GM21528 (cell line): ENCODE results near the gene RFTN2.
A peak's percentile ranks its signal among the peaks of the same experiment; 100 is the strongest.
"Not testable (repeated sequence)": the region's sequence is repeated elsewhere in the genome, so short reads cannot be mapped to it uniquely, and the experiment has no call there.

ENCODE experiments used
- ATAC-seq: cut with Tn5 transposase; IDR thresholded peaks from one replicate; pipeline ENCODE4 v1.9.1; 2021; ENCODE audit warnings: mild to moderate bottlenecking, moderate library complexity; ENCODE audit not compliant: unreplicated experiment, low FRiP score

Gene RFTN2

GRCh38 chr2:197613509-197613987 lies 61.8 kb downstream of the RFTN2 start:
- no peak for ATAC-seq

- ATAC-seq: peak; percentile 89
These were observed 69.2 kb downstream of the RFTN2 start for GRCh38 chr2:197606180-197606579.

GRCh38 chr2:197604117-197604860 lies 71.1 kb downstream of the RFTN2 start:
- ATAC-seq: no peak

DNA sequence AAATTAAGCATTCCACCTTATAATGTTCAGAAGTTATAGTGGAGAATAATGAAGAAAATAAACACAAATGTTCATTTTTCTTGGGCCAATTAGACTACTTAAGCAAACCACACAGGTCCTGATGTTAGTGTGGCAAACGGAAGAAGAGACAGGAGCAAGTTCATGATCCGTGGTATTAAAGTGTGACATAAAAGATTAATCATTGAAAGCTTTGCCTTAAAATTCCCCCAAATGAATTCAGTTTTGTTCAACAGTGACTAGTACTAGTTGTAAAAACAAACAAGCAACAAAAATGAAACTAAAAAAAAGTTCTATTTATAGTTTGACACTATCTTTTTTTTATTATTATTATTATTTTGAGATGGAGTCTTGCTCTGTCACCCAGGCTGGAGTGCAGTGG lies 73.7 kb downstream of the RFTN2 start:
- ATAC-seq: no peak

GRCh38 chr2:197600306-197600705 lies 75.1 kb downstream of the RFTN2 start:
- no peak for ATAC-seq

- ATAC-seq: peak; percentile 54
These were observed 76.0 kb downstream of the RFTN2 start for GRCh38 chr2:197599285-197599965.

DNA sequence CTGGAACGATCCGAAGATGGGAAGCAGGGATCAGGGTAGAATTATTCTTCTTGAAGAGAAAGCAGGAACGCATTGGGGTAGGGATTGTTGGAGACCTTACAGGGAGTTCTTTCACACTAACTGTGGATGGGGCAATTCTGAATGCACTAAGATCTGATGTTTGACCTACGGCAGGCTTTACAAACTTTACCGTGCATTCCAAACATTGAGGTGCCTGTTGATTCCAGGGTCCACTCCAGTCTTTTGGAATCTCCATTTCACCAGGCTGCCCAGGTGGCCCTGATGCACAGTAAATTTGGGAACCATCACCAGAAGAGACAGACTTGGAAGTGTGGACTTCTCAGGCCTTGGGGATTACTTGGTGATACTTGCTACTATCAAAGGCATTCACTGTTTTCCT lies 76.9 kb downstream of the RFTN2 start:
- ATAC-seq: no peak

DNA sequence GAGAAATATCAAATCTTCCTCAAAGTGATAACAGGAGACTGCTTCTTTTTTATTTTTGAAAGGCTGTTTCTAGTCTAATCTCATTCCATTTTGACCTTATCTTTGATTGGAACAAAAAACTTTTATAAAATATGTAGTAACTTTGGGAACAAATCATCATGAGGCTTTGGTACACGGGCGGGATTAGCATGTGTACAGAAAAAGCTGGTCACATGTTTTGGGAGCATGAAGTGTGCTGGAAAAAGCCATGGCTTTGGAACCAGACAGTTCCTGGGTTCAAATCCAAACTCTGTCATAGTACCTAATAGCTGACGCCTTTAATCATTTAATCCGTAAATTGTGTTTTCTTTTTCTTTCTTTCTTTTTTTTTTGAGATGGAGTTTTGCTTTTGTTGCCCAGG lies 78.2 kb downstream of the RFTN2 start:
- ATAC-seq: no peak

- no peak for ATAC-seq
These were observed 78.6 kb downstream of the RFTN2 start for GRCh38 chr2:197596766-197597165.

GRCh38 chr2:197591339-197592072 lies 83.9 kb downstream of the RFTN2 start:
- ATAC-seq: no peak

DNA sequence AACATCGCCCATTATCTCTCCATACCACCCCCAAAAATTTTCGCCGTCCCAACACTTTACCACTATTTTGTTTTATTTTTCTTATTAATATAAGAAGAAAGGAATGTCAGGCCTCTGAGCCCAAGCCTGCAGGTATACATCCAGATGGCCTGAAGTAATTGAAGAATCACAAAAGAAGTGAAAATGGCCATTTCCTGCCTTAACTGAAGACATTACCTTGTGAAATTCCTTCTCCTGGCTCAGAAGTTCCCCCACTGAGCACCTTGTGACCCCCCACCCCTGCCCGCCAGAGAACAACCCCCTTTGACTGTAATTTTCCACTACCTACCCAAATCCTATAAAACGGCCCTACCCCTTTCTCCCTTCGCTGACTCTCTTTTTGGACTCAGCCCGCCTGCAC lies 88.1 kb downstream of the RFTN2 start:
- not testable (repeated sequence) for ATAC-seq

DNA sequence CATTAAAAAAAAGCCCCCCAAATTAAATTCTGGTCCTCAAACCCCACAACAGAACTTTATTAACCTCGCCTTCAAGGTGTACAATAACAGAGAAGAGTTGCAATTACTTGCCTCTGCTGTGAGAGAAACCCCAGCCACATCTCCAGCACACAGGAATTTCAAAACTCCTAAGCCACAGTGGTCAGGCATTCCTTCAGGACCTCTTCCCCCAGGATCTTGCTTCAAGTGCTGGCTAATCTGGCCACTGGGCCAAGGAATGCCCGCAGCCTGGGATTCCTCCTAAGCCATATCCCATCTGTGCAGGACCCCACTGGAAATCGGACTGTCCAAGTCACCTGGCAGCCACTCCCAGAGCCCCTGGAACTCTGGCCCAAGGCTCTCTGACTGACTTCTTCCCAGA lies 95.2 kb downstream of the RFTN2 start:
- not testable (repeated sequence) for ATAC-seq

DNA sequence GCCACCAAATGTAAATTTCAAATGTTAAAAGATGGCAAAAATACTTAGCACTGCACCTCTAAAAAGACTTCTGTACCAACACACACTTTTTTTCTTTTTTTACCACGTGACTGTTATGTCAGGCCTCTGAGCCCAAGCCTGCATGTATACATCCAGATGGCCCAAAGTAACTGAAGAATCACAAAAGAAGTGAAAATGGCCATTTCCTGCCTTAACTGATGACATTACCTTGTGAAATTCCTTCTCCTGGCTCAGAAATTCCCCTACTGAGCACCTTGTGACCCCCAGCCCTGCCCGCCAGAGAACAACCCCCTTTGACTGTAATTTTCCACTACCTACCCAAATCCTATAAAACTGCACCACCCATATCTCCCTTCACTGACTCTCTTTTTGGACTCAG lies 97.1 kb downstream of the RFTN2 start:
- not testable (repeated sequence) for ATAC-seq

- ATAC-seq: no peak
These were observed 97.9 kb downstream of the RFTN2 start for GRCh38 chr2:197577446-197577845.

GRCh38 chr2:197576631-197577030 lies 98.8 kb downstream of the RFTN2 start:
- no peak for ATAC-seq

GRCh38 chr2:197575987-197576386 lies 99.4 kb downstream of the RFTN2 start:
- no peak for ATAC-seq

DNA sequence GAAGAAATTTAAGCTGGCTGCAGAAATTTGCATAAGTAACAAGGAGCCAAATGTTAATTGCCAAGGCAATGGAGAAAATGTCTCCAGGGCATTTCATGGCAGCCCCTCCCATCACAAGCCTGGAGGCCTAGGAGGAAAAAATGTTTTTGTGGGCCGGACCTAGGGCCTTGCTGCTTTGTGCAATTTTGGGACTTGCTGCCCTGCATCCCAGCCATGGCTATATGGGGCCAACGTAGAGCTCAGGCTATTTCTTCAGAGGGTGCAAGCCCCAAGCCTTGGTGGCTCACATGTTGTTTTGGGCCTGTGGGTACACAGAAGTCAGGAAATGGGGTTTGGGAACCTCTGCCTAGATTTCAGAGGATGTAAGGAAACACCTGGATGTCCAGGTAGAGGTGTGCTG lies 101.8 kb downstream of the RFTN2 start:
- ATAC-seq: no peak

- no peak for ATAC-seq
These were observed 103.6 kb downstream of the RFTN2 start for GRCh38 chr2:197571627-197572271.

- ATAC-seq: no peak
These were observed 115.2 kb downstream of the RFTN2 start for GRCh38 chr2:197560146-197560665.

DNA sequence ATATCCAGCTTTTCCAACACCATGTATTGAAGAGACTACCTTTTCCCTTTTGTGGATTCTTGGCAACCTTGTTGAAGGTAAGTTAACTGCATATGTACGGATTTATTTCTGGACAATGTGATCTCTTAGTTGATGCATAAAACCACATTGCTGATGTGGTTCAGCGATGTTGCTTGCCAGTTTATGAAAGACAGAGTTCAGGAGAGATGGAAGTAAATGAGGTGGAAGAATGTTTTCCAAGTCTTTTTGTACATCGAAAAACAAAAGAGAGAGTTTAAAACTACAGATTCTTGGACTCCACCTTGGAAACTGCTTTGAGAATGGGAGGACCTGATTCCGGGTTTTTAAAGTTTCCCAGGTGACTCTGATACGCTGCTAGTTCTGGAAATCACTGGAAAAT lies 115.7 kb downstream of the RFTN2 start:
- ATAC-seq: no peak

GRCh38 chr2:197558393-197558792 lies 117.0 kb downstream of the RFTN2 start:
- ATAC-seq: no peak
